ENCODE data around the gene MYO1E. TPM values are rescaled to one million over a fixed set of nuclear protein-coding genes. Genes with fewer than 3 reads are reported as not detected.

MYO1E gene
- polyA plus RNA-seq, 1 donor from 2014 or later = 0.38 TPM

- Histone ChIP-seq H3K27ac (ENCODE audit: low read length) (no peak overlapping the region), H2AFZ (ENCODE audit: low read depth, low read length) (no peak overlapping the region), H3K4me3 (ENCODE audit: low read length) (no peak overlapping the region), H3F3A (ENCODE audit: insufficient read depth, low read length, poor library complexity, severe bottlenecking) (no peaks in the 10 kb centered on the region), H3K4me2 (ENCODE audit: low read length) (no peak overlapping the region), H4K20me1 (ENCODE audit: insufficient read depth) (no peaks in the 10 kb centered on the region), H3K9me2 (ENCODE audit: insufficient read depth, low read length) (no peaks in the 10 kb centered on the region), H3K36me3 (ENCODE audit: insufficient read depth, low read length) (no peaks in the 10 kb centered on the region), H3K27me3 (ENCODE audit: insufficient read depth, low read depth, low read length) (no peaks in the 10 kb centered on the region), H3K9me3 (ENCODE audit: low read length) (no peaks in the 10 kb centered on the region), H3K9ac (ENCODE audit: low read length) (no peak overlapping the region), H3K79me2 (replicated peaks; ENCODE audit: insufficient read depth, low read length) (no peaks in the 10 kb centered on the region)
- no peak for TF ChIP-seq RAD21 (conservative IDR thresholded peaks at IDR 0.05)
- no peak for TF ChIP-seq POLR2AphosphoS5 (IDR thresholded peaks at IDR 0.05)
- TF ChIP-seq EZH2 (IDR thresholded peaks at IDR 0.05; ENCODE audit: borderline replicate concordance, insufficient read depth, low read length, poor library complexity, severe bottlenecking) = no peak
- no peak for TF ChIP-seq CTCF (IDR thresholded peaks at IDR 0.05; ENCODE audit: poor library complexity, severe bottlenecking)
- no peak for TF ChIP-seq TAF1 (IDR thresholded peaks at IDR 0.05; ENCODE audit: low read depth)
- no peak for TF ChIP-seq REST (IDR thresholded peaks at IDR 0.05; ENCODE audit: borderline replicate concordance)
- no peak for TF ChIP-seq SMC3 (conservative IDR thresholded peaks at IDR 0.05; ENCODE audit: poor library complexity)
- no peak for TF ChIP-seq EP300 (conservative IDR thresholded peaks at IDR 0.05; ENCODE audit: poor library complexity, severe bottlenecking)
- no peak for TF ChIP-seq MXI1 (conservative IDR thresholded peaks at IDR 0.05; ENCODE audit: poor library complexity, severe bottlenecking)
Observed at GRCh38 chr15:59352683-59353082, 20.0 kb downstream of the MYO1E start.

- H3K36me3 ChIP-seq (ENCODE audit: insufficient read depth, low read length) = no peaks in the 10 kb centered on the region
- no peaks in the 10 kb centered on the region for H3F3A ChIP-seq (ENCODE audit: insufficient read depth, low read length, poor library complexity, severe bottlenecking)
- H3K4me2 ChIP-seq (ENCODE audit: low read length) = no peak overlapping the region
- no peaks in the 10 kb centered on the region for H3K9me3 ChIP-seq (ENCODE audit: low read length)
- no peaks in the 10 kb centered on the region for H3K9me2 ChIP-seq (ENCODE audit: insufficient read depth, low read length)
- no peaks in the 10 kb centered on the region for H4K20me1 ChIP-seq (ENCODE audit: insufficient read depth)
- no peak overlapping the region for H2AFZ ChIP-seq (ENCODE audit: low read depth, low read length)
- no peaks in the 10 kb centered on the region for H3K27me3 ChIP-seq (ENCODE audit: insufficient read depth, low read depth, low read length)
- H3K9ac ChIP-seq (ENCODE audit: low read length) = no peak overlapping the region
- H3K79me2 ChIP-seq (replicated peaks; ENCODE audit: insufficient read depth, low read length) = no peaks in the 10 kb centered on the region
- TF ChIP-seq POLR2AphosphoS5 (IDR thresholded peaks at IDR 0.05) (no peak), EZH2 (IDR thresholded peaks at IDR 0.05; ENCODE audit: borderline replicate concordance, insufficient read depth, low read length, poor library complexity, severe bottlenecking) (no peak), SMC3 (conservative IDR thresholded peaks at IDR 0.05; ENCODE audit: poor library complexity) (no peak), TAF1 (IDR thresholded peaks at IDR 0.05; ENCODE audit: low read depth) (no peak)
- no peak overlapping the region for H3K4me3 ChIP-seq (ENCODE audit: low read length)
- H3K27ac ChIP-seq (ENCODE audit: low read length) = no peak overlapping the region
Observed at GRCh38 chr15:59352189-59352588, 20.5 kb downstream of the MYO1E start.

DNA sequence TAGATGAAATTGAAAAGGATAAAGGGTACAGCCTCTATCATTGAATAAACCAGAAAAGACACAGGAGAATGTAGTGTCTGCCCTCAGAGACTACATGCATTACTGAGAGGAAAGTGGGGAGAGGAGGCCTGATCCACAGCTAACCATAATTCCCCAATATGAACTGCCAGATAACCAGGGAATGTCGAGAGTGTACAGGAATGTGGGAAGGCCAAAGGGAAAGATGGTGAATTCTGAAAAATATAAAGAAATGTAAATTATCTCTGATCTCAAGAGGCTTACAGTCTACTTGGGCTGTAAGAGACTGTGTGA lies 22.3 kb downstream of the MYO1E start:
- Histone ChIP-seq H3K9ac (ENCODE audit: low read length) (no peak overlapping the region), H3K79me2 (replicated peaks; ENCODE audit: insufficient read depth, low read length) (no peaks in the 10 kb centered on the region), H3K27me3 (ENCODE audit: insufficient read depth, low read depth, low read length) (no peaks in the 10 kb centered on the region), H2AFZ (ENCODE audit: low read depth, low read length) (no peak overlapping the region), H3K9me2 (ENCODE audit: insufficient read depth, low read length) (no peaks in the 10 kb centered on the region), H3K27ac (ENCODE audit: low read length) (no peak overlapping the region), H3F3A (ENCODE audit: insufficient read depth, low read length, poor library complexity, severe bottlenecking) (no peaks in the 10 kb centered on the region), H3K4me3 (ENCODE audit: low read length) (no peak overlapping the region), H3K9me3 (ENCODE audit: low read length) (no peaks in the 10 kb centered on the region), H3K4me2 (ENCODE audit: low read length) (no peak overlapping the region), H4K20me1 (ENCODE audit: insufficient read depth) (no peaks in the 10 kb centered on the region), H3K36me3 (ENCODE audit: insufficient read depth, low read length) (no peaks in the 10 kb centered on the region)
- TF ChIP-seq REST (IDR thresholded peaks at IDR 0.05; ENCODE audit: borderline replicate concordance) (no peak), EP300 (conservative IDR thresholded peaks at IDR 0.05; ENCODE audit: poor library complexity, severe bottlenecking) (no peak), RAD21 (conservative IDR thresholded peaks at IDR 0.05) (no peak), CTCF (IDR thresholded peaks at IDR 0.05; ENCODE audit: poor library complexity, severe bottlenecking) (no peak), SMC3 (conservative IDR thresholded peaks at IDR 0.05; ENCODE audit: poor library complexity) (no peak), TAF1 (IDR thresholded peaks at IDR 0.05; ENCODE audit: low read depth) (no peak), MXI1 (conservative IDR thresholded peaks at IDR 0.05; ENCODE audit: poor library complexity, severe bottlenecking) (no peak)
